Measurements from ENCODE around the gene SHROOM4. TPM values are rescaled to one million over a fixed set of nuclear protein-coding genes. Genes with fewer than 3 reads are reported as not detected.

The SHROOM4 gene
- total and polyA plus RNA-seq, 2 of the 13 experiments (the other 11 are each of a cell fraction or from before 2014, with no cell fraction given), result 0.08 to 0.18 TPM

DNA sequence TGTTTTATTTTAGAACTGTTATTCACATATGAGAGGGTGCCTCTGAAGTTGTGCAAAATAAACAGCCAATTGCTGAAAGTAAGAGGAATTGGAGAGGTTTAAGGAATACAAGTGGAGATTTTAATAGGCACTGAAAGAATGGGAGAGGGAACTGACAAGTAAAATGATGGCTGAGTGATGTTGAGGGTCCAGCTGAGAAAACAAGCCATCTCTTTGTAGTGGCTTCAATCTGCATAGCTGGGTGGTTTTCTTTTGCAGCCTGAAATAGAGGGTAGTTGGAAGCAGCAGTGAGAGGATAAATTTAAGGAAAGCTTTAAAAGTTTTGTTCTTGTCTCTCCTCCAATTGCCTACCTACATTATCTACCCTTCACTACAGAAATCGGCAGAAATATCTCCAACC lies 236.7 kb downstream of the SHROOM4 start (continued):
- TF ChIP-seq, protein P1, sequence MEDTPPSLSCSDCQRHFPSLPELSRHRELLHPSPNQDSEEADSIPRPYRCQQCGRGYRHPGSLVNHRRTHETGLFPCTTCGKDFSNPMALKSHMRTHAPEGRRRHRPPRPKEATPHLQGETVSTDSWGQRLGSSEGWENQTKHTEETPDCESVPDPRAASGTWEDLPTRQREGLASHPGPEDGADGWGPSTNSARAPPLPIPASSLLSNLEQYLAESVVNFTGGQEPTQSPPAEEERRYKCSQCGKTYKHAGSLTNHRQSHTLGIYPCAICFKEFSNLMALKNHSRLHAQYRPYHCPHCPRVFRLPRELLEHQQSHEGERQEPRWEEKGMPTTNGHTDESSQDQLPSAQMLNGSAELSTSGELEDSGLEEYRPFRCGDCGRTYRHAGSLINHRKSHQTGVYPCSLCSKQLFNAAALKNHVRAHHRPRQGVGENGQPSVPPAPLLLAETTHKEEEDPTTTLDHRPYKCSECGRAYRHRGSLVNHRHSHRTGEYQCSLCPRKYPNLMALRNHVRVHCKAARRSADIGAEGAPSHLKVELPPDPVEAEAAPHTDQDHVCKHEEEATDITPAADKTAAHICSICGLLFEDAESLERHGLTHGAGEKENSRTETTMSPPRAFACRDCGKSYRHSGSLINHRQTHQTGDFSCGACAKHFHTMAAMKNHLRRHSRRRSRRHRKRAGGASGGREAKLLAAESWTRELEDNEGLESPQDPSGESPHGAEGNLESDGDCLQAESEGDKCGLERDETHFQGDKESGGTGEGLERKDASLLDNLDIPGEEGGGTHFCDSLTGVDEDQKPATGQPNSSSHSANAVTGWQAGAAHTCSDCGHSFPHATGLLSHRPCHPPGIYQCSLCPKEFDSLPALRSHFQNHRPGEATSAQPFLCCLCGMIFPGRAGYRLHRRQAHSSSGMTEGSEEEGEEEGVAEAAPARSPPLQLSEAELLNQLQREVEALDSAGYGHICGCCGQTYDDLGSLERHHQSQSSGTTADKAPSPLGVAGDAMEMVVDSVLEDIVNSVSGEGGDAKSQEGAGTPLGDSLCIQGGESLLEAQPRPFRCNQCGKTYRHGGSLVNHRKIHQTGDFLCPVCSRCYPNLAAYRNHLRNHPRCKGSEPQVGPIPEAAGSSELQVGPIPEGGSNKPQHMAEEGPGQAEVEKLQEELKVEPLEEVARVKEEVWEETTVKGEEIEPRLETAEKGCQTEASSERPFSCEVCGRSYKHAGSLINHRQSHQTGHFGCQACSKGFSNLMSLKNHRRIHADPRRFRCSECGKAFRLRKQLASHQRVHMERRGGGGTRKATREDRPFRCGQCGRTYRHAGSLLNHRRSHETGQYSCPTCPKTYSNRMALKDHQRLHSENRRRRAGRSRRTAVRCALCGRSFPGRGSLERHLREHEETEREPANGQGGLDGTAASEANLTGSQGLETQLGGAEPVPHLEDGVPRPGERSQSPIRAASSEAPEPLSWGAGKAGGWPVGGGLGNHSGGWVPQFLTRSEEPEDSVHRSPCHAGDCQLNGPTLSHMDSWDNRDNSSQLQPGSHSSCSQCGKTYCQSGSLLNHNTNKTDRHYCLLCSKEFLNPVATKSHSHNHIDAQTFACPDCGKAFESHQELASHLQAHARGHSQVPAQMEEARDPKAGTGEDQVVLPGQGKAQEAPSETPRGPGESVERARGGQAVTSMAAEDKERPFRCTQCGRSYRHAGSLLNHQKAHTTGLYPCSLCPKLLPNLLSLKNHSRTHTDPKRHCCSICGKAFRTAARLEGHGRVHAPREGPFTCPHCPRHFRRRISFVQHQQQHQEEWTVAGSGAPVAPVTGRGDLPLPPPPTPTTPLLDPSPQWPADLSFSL (CRISPR knock-in tag; IDR thresholded peaks at IDR 0.05), result no peak
- TF ChIP-seq ELF4 (CRISPR knock-in tag; IDR thresholded peaks at IDR 0.05; ENCODE audit: borderline replicate concordance), result no peak

DNA sequence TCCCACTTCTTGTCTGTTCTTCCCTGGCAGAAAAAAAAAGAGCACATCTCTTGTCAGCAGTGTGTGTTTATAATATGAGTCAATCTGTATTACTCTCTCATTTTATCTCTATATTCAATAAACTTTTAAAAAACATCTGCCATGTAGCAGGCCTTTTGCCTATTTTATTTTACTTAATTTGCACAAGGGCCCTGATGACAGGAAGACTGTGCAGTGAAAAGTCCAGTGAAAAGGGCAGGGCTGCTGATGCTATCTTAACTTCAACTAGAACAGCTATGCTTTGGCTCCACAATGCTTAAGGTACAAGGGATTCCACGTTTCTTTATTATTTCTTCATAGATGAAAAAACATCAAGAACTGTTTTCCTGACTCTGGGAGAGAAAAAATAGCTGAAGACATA lies 246.4 kb downstream of the SHROOM4 start:
- intact Hi-C loops (cut with micrococcal nuclease; ENCODE audit: unreplicated experiment), result no loop called here
- ChIA-PET CTCF (ENCODE audit: low intra/inter-chr PET ratio, low total read pairs) (no interaction called here), POLR2A (no interaction called here)
- in situ Hi-C loops (cut with HindIII; ENCODE audit: extremely low pct_ligation_motif_present, low pct_unique_long_range_greater_than_20kb), result no loop called here
- Histone ChIP-seq H3K9ac (ENCODE audit: insufficient read depth, low read depth, low read length) (no peak overlapping the region), H3K9me3 (ENCODE audit: low read length) (no peaks in the 10 kb centered on the region), H3K36me3 (replicated peaks in 1 of 2; ENCODE audit: control insufficient read depth in 1 of 2, insufficient read depth in 2 of 2, low read length in 2 of 2) (no peaks in the 10 kb centered on the region), H3K4me2 (ENCODE audit: low read depth, low read length) (no peak overlapping the region), H3K27me3 (ENCODE audit: control insufficient read depth in 1 of 2, insufficient read depth in 2 of 2, low read length in 2 of 2) (no peaks in the 10 kb centered on the region), H3K4me3 (replicated peaks in 1 of 3; ENCODE audit: insufficient read depth in 1 of 3, low read depth in 2 of 3, low read length in 3 of 3) (no peak overlapping the region), H3K27ac (ENCODE audit: extremely low read length, insufficient read depth, low read length) (no peak overlapping the region), H2AFZ (ENCODE audit: low read length) (no peak overlapping the region), H3K4me1 (ENCODE audit: insufficient read depth, low read length) (no peaks in the 10 kb centered on the region), H4K20me1 (ENCODE audit: insufficient read depth, low read length) (no peaks in the 10 kb centered on the region), H3K79me2 (ENCODE audit: insufficient read depth, low read length) (no peaks in the 10 kb centered on the region)
- TF ChIP-seq PHB2 (IDR thresholded peaks at IDR 0.05; ENCODE audit: partially characterized antibody), result no peak
- TF ChIP-seq ZNF383 (CRISPR knock-in tag; IDR thresholded peaks at IDR 0.05; ENCODE audit: borderline replicate concordance), result no peak
- no peak for TF ChIP-seq HCFC1 (IDR thresholded peaks at IDR 0.05; ENCODE audit: low read depth, low read length)
- no peak for TF ChIP-seq ZMYM3 (CRISPR knock-in tag; IDR thresholded peaks at IDR 0.05)
- no peak for TF ChIP-seq ZFX (CRISPR knock-in tag; IDR thresholded peaks at IDR 0.05; ENCODE audit: low read depth)
- TF ChIP-seq GATAD1 (CRISPR knock-in tag; IDR thresholded peaks at IDR 0.05), result no peak
- ATAC-seq, result no peak
- WGBS (ENCODE audit: low lambda C conversion rate), result 0% methylated on average over 1 of the region's 1 CpG
- BruUV-seq (replicated peaks), result no TSS peak
- no peak for FAIRE-seq
- DNase-seq (ENCODE audit: low spot score), result no peak

Measured in HepG2 (cell line).